ENCODE measurements around the gene PIK3C2B.

GRCh38 chr1:204507317-204508105, 12.9 kb upstream of the PIK3C2B start:
- TF ChIP-seq, protein P1, sequence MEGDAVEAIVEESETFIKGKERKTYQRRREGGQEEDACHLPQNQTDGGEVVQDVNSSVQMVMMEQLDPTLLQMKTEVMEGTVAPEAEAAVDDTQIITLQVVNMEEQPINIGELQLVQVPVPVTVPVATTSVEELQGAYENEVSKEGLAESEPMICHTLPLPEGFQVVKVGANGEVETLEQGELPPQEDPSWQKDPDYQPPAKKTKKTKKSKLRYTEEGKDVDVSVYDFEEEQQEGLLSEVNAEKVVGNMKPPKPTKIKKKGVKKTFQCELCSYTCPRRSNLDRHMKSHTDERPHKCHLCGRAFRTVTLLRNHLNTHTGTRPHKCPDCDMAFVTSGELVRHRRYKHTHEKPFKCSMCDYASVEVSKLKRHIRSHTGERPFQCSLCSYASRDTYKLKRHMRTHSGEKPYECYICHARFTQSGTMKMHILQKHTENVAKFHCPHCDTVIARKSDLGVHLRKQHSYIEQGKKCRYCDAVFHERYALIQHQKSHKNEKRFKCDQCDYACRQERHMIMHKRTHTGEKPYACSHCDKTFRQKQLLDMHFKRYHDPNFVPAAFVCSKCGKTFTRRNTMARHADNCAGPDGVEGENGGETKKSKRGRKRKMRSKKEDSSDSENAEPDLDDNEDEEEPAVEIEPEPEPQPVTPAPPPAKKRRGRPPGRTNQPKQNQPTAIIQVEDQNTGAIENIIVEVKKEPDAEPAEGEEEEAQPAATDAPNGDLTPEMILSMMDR (conservative IDR thresholded peaks at IDR 0.05; ENCODE audit: low read length): no peak
- no peak for TF ChIP-seq EZH2phosphoT487 (IDR thresholded peaks at IDR 0.05; ENCODE audit: borderline replicate concordance)
